Measurements from ENCODE around the gene PCDH17.

Gene PCDH17

GRCh38 chr13:57631596-57632275 lies at the start of gene PCDH17:
Gene PCDH17, plus strand, starts transcription at chr13:57631744. Its CDS starts 803 bp downstream, at chr13:57632547.
- peak; percentile 37 for DNase-seq (ENCODE audit: low spot score)
- no peak within 1 kb of the TSS for H3K27ac ChIP-seq
- ChIA-PET CTCF (no interaction called here), POLR2A (ENCODE audit: low non-redundant PET) (no interaction called here)
- no peak for TF ChIP-seq CTCF (conservative IDR thresholded peaks at IDR 0.05; ENCODE audit: low read depth)

GRCh38 chr13:57582032-57582431 lies 49.5 kb upstream of the PCDH17 start:
- DNase-seq (ENCODE audit: low spot score): no peak
- H3K27ac ChIP-seq: no peak overlapping the region
- no peak for TF ChIP-seq CTCF (conservative IDR thresholded peaks at IDR 0.05; ENCODE audit: low read depth)
- ChIA-PET CTCF (no interaction called here), POLR2A (ENCODE audit: low non-redundant PET) (no interaction called here)

DNA sequence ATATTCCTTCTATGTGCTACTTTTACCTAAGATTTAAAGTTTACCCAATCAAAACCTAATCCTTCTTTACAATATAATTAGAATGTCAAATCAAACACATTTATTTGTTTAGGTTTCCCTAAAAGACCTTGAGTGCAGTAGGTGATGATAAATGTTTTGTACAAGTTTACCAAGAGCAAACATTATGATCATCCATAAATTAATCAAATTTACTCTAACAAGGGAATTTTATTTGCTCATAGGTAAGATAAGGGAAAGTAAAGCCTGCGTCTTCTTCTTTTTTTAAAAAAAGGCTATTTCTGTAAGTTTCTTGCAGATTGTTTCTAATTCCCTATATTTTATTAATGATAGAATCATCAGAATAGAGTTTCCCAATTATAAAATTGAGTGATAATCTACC lies 48.0 kb upstream of the PCDH17 start:
- TF ChIP-seq CTCF (conservative IDR thresholded peaks at IDR 0.05; ENCODE audit: low read depth): no peak
- POLR2A ChIA-PET (ENCODE audit: low non-redundant PET): no interaction called here
- no peak for DNase-seq (ENCODE audit: low spot score)
- CTCF ChIA-PET: no interaction called here
- H3K27ac ChIP-seq: no peak overlapping the region

- ChIA-PET POLR2A (ENCODE audit: low non-redundant PET) (no interaction called here), CTCF (no interaction called here)
- no peak for TF ChIP-seq CTCF (conservative IDR thresholded peaks at IDR 0.05; ENCODE audit: low read depth)
- H3K27ac ChIP-seq: no peak overlapping the region
- DNase-seq (ENCODE audit: low spot score): no peak
Observed at GRCh38 chr13:57588639-57589038, 42.9 kb upstream of the PCDH17 start.

- POLR2A ChIA-PET (ENCODE audit: low non-redundant PET): no interaction called here
- TF ChIP-seq CTCF (conservative IDR thresholded peaks at IDR 0.05; ENCODE audit: low read depth): no peak
- CTCF ChIA-PET: no interaction called here
- no peak overlapping the region for H3K27ac ChIP-seq
- no peak for DNase-seq (ENCODE audit: low spot score)
Observed at GRCh38 chr13:57595775-57596174, 35.8 kb upstream of the PCDH17 start.

GRCh38 chr13:57601536-57601935 lies 30.0 kb upstream of the PCDH17 start:
- POLR2A ChIA-PET (ENCODE audit: low non-redundant PET): no interaction called here
- no peak for DNase-seq (ENCODE audit: low spot score)
- no peak for TF ChIP-seq CTCF (conservative IDR thresholded peaks at IDR 0.05; ENCODE audit: low read depth)
- H3K27ac ChIP-seq: no peak overlapping the region
- CTCF ChIA-PET: interaction anchor here (0.6 to 0.8 kb wide), 2 partner anchors 22 to 197 kb away, joined by 3 to 5 read pairs; no protein-coding TSS in a partner anchor

Measured in RWPE1 (cell line).